ENCODE data around the gene TCAIM. TPM values are rescaled to one million over a fixed set of nuclear protein-coding genes. Genes with fewer than 3 reads are reported as not detected.

Gene TCAIM, protein sequence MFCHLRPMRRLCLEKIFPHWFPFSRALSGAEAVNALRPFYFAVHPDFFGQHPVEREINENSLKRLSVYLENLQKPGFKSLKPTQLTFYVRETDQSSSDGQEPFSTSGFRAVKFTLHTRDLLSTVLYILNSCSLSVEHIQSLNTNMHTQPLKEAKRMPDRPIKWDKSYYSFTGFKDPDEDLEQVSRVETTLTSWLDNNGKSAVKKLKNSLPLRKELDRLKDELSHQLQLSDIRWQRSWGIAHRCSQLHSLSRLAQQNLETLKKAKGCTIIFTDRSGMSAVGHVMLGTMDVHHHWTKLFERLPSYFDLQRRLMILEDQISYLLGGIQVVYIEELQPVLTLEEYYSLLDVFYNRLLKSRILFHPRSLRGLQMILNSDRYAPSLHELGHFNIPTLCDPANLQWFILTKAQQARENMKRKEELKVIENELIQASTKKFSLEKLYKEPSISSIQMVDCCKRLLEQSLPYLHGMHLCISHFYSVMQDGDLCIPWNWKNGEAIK
- 21.5 and 21.9 TPM in 2 replicates for total RNA-seq (2012; rRNA removed)
- polyA plus RNA-seq (2012; rRNA removed): 8.1 and 11.0 TPM in 2 replicates
- 2.4 and 4.0 TPM in 2 replicates for polyA plus RNA-seq (2012; cell fraction: cytosol; rRNA removed)
- polyA plus RNA-seq (2012; cell fraction: nucleus; rRNA removed; ENCODE audit: low replicate concordance): 1.0 and 7.4 TPM in 2 replicates
- Bru-seq, nascent RNA: percentile 77 among the genes with signal in this experiment
- percentile 91 among the genes with signal in this experiment for BruChase-seq, experiment 1, labeled RNA remaining after a 6-hour chase
- percentile 84 among the genes with signal in this experiment for BruChase-seq, experiment 2, labeled RNA remaining after a 2-hour chase
- long read RNA-seq, transcript TCAIM-204 (11 exons, 3,306 nt): major isoform, 8 of 29 reads
- long read RNA-seq, transcript TCAIM-203 (4 exons, 2,178 nt): minor isoform, 6 of 29 reads
- long read RNA-seq, transcript TCAIM-201 (11 exons, 3,687 nt): major isoform, 8 of 29 reads
- long read RNA-seq, partial matches to known transcripts: 3 of 29 reads
- long read RNA-seq, other reads (novel, unspliced or antisense): 2 of 29 reads

DNA sequence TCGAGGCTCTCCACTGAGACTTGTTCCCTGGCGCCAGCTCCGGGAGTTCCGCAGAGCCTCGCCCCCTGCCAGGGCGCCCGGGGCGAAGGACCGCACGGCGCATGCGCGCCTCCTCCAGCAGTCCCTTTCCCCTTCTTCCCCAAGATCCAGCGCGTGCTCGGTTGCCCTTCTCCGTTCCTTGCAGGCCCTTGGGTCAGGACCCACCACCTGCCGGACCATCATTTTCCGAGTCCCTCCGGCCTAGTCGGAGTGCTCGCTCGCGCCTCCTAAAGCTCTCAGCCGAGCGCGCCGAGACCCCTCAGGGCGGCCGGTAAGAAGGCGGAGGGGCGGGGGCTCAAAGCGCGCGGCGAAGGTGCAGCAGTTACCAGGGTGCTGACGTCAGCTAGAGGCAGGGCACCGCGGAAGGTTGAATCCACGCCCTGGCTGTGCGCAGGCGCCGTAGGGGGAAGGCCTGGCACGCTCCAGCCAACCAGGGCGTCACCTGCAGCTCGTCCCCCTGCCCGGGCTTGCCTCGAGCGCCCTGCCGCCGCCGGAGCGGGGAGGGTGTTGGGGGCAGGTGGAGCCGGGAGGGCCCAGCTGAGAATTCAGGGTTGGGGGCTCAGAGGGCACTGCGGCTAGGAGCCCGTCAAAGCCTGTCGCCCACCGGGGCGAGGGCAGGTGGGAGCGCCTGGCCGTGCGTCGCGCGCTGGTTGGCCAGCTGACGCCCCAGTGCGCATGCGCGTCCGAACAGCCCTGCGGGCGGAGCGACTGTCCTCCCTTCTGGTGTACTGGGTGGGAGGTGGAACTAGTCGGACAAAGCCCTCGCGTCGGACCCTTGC is at the start of gene TCAIM:
Gene TCAIM (plus strand): TSS at position 757 of the 818 bp plus-strand sequence. CDS start 16,017 bp downstream, outside the sequence.
- 0% methylated on average over 33 of the region's 77 CpGs; no CpG with 5 or more reads in 1 of the 2 experiments for WGBS, 2 experiments (ENCODE audit: extremely low coverage in 2 of 2, insufficient read length in 1 of 2)
- ChIA-PET POLR2A (ENCODE audit: unreplicated experiment) (interaction anchor here (0.6 kb wide), 1 partner anchor 115 kb away, joined by 5 read pairs; no protein-coding TSS in a partner anchor), CTCF (interaction anchor here (1.0 to 1.3 kb wide), 2 partner anchors 10 to 14 kb away, joined by 3 read pairs; no protein-coding TSS in a partner anchor)
- Histone ChIP-seq H3K9ac (ENCODE audit: low read depth, low read length) (peak within 1 kb of the TSS; percentile 96), H3K9me1 (ENCODE audit: insufficient read depth, low read length) (peaks cover 4% of the 10 kb centered on the region; the same call in 1 of the 2 replicates), H4K91ac (ENCODE audit: insufficient read depth, low read depth, low read length) (peak within 1 kb of the TSS; percentile 87), H3K9me3 (ENCODE audit: control insufficient read depth, insufficient read depth, low read length) (no peaks in the 10 kb centered on the region), H2BK15ac (ENCODE audit: low read depth, low read length) (peak within 1 kb of the TSS; percentile 65; the same call in 1 of the 3 replicates), H2BK120ac (ENCODE audit: low read depth, low read length) (peak within 1 kb of the TSS; percentile 83), H4K20me1 (ENCODE audit: insufficient read depth, low read length) (no peaks in the 10 kb centered on the region), H4K8ac (ENCODE audit: low read depth in 2 of 2, low read length in 2 of 2) (peak within 1 kb of the TSS; percentile 66 to 91), H2BK5ac (ENCODE audit: low read depth, low read length, poor library complexity, severe bottlenecking) (peak within 1 kb of the TSS; percentile 85), H3K23ac (ENCODE audit: low read depth, low read length) (peak within 1 kb of the TSS; percentile 91), H2BK20ac (ENCODE audit: low read depth, low read length) (no peak within 1 kb of the TSS), H2AFZ (replicated peaks; ENCODE audit: low read length, poor library complexity) (peak within 1 kb of the TSS; percentile 99), H2AK5ac (ENCODE audit: low read depth, low read length) (peak within 1 kb of the TSS; percentile 46; the same call in 1 of the 2 replicates), H2AK9ac (replicated peaks; ENCODE audit: low read depth, low read length, poor library complexity) (peak within 1 kb of the TSS; percentile 94), H3K56ac (ENCODE audit: extremely low read depth, insufficient read depth, low read length) (peak within 1 kb of the TSS; percentile 72), H3K36me3 (ENCODE audit: control insufficient read depth, insufficient read depth, low read length) (no peaks in the 10 kb centered on the region), H3K79me1 (ENCODE audit: low read depth in 1 of 2, low read length in 2 of 2) (peaks cover 17 to 25% of the 10 kb centered on the region in 2 experiments), H3K4me2 (ENCODE audit: low read depth, low read length) (peak within 1 kb of the TSS; percentile 70), H3K4ac (ENCODE audit: low read depth, low read length) (peak within 1 kb of the TSS; percentile 90), H3K4me3 (ENCODE audit: insufficient read depth, low read depth, low read length) (peak within 1 kb of the TSS; percentile 63), H3K4me1 (ENCODE audit: control insufficient read depth, insufficient read depth, low read length) (0 out of 2 replicates have a peak, but pooled peaks cover 2% of the 10 kb centered on the region), H3K27ac (ENCODE audit: insufficient read depth, low read length) (peak within 1 kb of the TSS; percentile 86), H3K18ac (ENCODE audit: low read depth, low read length) (peak within 1 kb of the TSS; percentile 75), H4K5ac (ENCODE audit: low read depth, low read length) (peak within 1 kb of the TSS; percentile 91), H3K27me3 (ENCODE audit: control insufficient read depth, insufficient read depth, low read length) (peaks cover 3% of the 10 kb centered on the region), H3K14ac (replicated peaks; ENCODE audit: low read depth, low read length) (peak within 1 kb of the TSS; percentile 80)
- intact Hi-C loops (cut with micrococcal nuclease) (loop anchor here (2.0 to 5.0 kb wide), 2 partner anchors 139 to 174 kb away; partner anchors contain the start of gene ZNF445), in situ Hi-C loops (cut with MboI; ENCODE audit: low sequenced_read_pairs) (loop anchor here (25.0 kb wide), 2 partner anchors 299 to 549 kb away; partner anchors contain the start of genes ZNF197 and ZNF35), dilution Hi-C loops (cut with HindIII; ENCODE audit: low sequenced_read_pairs, unreplicated experiment) (no loop called here)
- BruUV-seq (replicated peaks): no TSS peak
- peak; percentile 96 for ATAC-seq (ENCODE audit: low read depth)
- DNase-seq: peak; percentile 96
- TF ChIP-seq MXI1 (IDR thresholded peaks at IDR 0.05; ENCODE audit: borderline replicate concordance, low read depth, low read length) (peak; percentile 32; the same call in 1 of the 2 replicates), CHD1 (IDR thresholded peaks at IDR 0.05; ENCODE audit: low read depth, low read length) (no peak), RFX5 (IDR thresholded peaks at IDR 0.05; ENCODE audit: low read depth, low read length) (peak; percentile 74), NFE2L2 (IDR thresholded peaks at IDR 0.05; ENCODE audit: low read depth, low read length) (no peak), RCOR1 (IDR thresholded peaks at IDR 0.05; ENCODE audit: insufficient replicate concordance, low read length) (no peak), MAFK (IDR thresholded peaks at IDR 0.05; ENCODE audit: low read depth, low read length) (peak; percentile 87), BHLHE40 (IDR thresholded peaks at IDR 0.05; ENCODE audit: low read depth, low read length) (no peak; the same call in 1 of the 2 replicates), SMC3 (IDR thresholded peaks at IDR 0.05; ENCODE audit: low read depth, low read length) (no peak), MAZ (IDR thresholded peaks at IDR 0.05; ENCODE audit: borderline replicate concordance, low read depth, low read length) (peak; percentile 66; the same call in 1 of the 2 replicates), POLR2A (IDR thresholded peaks at IDR 0.05; ENCODE audit: low read depth, low read length) (peak; percentile 45; the same call in 1 of the 2 replicates), RAD21 (IDR thresholded peaks at IDR 0.05; ENCODE audit: low read length) (no peak)
- TF ChIP-seq, protein P1, sequence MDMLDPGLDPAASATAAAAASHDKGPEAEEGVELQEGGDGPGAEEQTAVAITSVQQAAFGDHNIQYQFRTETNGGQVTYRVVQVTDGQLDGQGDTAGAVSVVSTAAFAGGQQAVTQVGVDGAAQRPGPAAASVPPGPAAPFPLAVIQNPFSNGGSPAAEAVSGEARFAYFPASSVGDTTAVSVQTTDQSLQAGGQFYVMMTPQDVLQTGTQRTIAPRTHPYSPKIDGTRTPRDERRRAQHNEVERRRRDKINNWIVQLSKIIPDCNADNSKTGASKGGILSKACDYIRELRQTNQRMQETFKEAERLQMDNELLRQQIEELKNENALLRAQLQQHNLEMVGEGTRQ (IDR thresholded peaks at IDR 0.05; ENCODE audit: low read depth, low read length): peak; percentile 39; the same call in 1 of the 2 replicates
